ENCODE results near the gene IMMP2L.

- TF ChIP-seq CTCF (IDR thresholded peaks at IDR 0.05; ENCODE audit: borderline replicate concordance, extremely low read depth, low read length, poor library complexity, severe bottlenecking): no peak
- TF ChIP-seq EZH2 (IDR thresholded peaks at IDR 0.05; ENCODE audit: borderline replicate concordance, low read depth, low read length, severe bottlenecking): no peak
These were observed 102.5 kb downstream of the IMMP2L start for GRCh38 chr7:111459757-111460280.
